NCI-H446 (cell line): ENCODE results near the gene NRSN2.

Source experiments
- DNase-seq, 2 experiments: peaks; one replicate each; lab custom pipeline; 2025; lab: John Stamatoyannopoulos, UW

NRSN2 gene

GRCh38 chr20:397432-398237 lies 50.7 kb downstream of the NRSN2 start:
- no peak for DNase-seq

GRCh38 chr20:399182-399707 lies 52.3 kb downstream of the NRSN2 start:
- DNase-seq, result no peak

- no peak for DNase-seq
These were observed 53.2 kb downstream of the NRSN2 start for GRCh38 chr20:400128-400453.

- no peak for DNase-seq
These were observed 53.8 kb downstream of the NRSN2 start for GRCh38 chr20:400454-401275.

- DNase-seq, result no peak
These were observed 55.0 kb downstream of the NRSN2 start for GRCh38 chr20:401682-402495.

GRCh38 chr20:402496-402885 lies 55.6 kb downstream of the NRSN2 start:
- no peak for DNase-seq

GRCh38 chr20:402898-403581 lies 56.1 kb downstream of the NRSN2 start:
- DNase-seq, result no peak

- no peak for DNase-seq
These were observed 56.7 kb downstream of the NRSN2 start for GRCh38 chr20:403582-403957.

GRCh38 chr20:404088-404487 lies 57.2 kb downstream of the NRSN2 start:
- no peak for DNase-seq
